ENCODE results near the gene REV3L.
A peak's percentile ranks its signal among the peaks of the same experiment; 100 is the strongest.
"Not testable (repeated sequence)": the region's sequence is repeated elsewhere in the genome, so short reads cannot be mapped to it uniquely, and the experiment has no call there.

The REV3L gene

DNA sequence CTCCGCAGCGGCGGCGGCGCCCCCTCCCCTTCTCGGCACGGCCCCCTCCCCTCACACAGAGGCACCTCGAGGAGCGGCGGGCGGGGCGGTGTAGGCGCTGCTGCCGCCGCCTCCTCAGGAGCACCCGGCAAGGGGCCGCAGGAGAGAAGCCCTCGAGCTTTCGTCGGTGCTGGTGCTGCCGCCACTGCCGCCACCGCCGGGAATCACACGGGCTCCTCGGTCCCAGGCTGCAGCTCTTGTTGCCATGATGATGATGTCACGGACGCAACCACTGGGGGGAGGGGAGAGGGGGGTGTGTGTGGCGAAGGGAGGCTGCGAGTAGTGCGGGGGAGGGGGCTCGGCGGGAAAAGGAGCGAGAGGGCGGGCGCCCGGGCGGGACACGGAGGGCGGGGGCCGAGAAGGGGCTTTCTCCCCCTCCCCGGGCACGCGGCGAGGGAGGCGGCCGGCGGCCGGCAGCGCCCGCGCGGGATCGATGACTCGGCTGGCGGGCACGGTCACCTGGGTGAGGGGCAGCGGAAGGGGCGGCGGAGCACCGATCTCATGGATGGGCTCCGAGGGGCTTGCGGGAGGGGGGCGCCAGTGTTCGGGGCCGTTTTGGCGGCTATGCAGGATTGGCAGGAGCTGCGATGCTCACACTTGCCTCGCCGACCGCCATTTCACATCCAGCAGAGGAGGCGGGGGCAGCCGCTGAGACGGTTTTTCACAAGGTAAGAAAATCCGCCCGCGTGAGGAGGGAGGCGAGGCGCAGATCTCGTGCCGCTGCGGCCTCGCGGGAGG is at the start of gene REV3L:
TSS of gene REV3L (minus strand) at position 260 of the 777 bp plus-strand sequence. CDS start 330 bp downstream, outside the sequence.
- DNase-seq (ENCODE audit: low spot score), result peak; percentile 66

GRCh38 chr6:111531185-111531584 is 48.2 kb upstream of the REV3L start:
- no peak for DNase-seq (ENCODE audit: low spot score)

DNA sequence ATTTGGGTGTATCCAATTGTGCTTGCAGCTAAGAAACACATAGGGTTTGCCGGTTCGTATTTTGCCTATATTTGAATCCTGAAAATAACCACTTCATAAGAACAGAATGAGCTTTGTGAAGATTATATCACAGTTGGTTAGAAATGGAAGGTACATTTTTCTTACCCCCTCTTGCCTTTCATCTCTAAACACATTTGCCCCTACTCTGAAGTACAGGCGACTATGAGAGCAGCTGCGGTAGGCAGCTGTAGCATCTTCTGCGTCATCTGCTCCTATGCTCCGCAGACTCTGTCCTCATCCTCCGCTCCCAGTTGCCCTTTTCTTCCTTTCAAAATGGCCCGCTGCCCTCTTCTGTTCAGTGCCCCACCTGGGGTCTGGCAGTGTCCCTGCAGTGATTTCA is 47.6 kb upstream of the REV3L start:
- DNase-seq (ENCODE audit: low spot score), result no peak

DNA sequence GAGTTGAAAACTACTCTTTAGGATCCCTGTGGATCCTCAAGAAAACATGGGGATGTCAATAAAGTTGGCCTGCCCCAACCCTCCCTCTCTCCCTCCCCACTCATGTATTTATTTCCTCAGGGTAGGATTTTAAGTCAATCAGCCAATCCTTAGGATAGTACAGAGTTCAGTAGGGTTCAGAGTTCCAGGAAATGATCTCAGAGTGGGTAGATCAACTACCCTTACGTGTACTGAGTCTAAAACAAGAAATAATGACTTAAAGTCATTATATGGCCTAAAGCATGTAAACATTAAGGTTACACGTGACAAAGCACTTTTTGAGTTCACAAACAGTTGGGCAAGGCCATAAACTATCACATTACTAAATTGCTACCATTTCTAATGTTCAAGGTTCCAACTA is 47.2 kb upstream of the REV3L start:
- DNase-seq (ENCODE audit: low spot score), result no peak

DNA sequence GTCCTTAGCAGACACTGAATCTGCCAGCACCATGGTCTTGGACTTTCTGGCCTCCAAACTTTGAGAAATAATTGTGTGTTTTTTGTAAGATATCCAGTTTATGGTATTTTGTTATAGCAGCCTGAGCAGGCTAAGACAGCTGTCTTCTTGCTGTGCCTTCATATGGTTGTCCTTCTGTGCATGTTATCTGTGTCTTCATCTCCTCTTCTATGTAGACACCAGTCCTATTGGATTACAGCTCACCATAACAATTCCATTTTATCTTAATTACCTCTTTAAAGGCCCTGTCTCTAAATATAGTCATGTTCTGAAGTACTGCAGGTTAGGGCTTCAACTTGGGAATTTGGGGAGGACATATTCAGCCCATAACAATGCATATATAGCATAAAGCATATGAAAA is 44.3 kb upstream of the REV3L start:
- no peak for DNase-seq (ENCODE audit: low spot score)

DNA sequence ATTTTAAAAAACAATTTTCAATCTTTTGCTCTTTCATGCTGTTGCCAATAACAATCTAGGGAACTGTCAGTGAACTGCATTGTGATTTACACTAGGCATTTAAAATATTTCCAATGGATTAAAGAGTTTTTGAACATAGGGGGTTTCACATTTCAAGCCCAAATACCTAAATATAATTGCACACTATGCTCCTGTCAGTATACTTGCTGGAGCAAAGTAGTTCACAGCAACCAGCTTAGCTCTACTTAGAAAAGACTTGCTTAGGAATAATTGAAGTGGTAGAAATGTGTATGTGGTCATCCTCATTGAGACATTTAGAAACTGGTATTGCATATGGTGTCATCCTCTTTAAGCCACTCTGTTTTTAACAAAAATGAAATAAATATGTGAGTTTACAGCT is 41.7 kb upstream of the REV3L start:
- no peak for DNase-seq (ENCODE audit: low spot score)

DNA sequence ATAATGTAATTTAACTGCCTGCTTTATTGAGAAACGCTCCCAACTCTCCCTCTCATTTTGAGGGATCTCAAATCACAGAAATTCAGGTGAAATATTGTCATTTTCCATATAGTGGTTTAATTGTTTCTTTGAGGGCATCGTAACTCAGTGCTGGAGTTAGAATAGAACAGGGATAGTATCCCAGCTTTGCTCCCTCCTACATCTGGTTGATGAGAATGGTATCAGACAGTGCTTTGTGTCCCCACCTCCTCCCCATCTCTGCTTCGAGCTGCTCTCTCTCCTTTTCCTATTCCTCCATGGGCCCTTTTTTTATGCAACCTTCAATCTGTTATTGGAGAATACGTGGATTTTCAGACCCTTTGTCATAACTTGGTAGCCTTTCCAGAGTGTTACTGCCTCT is 41.2 kb upstream of the REV3L start:
- no peak for DNase-seq (ENCODE audit: low spot score)

- no peak for DNase-seq (ENCODE audit: low spot score)
Measured at GRCh38 chr6:111523484-111524167, 40.6 kb upstream of the REV3L start.

- DNase-seq (ENCODE audit: low spot score), result no peak
Measured at GRCh38 chr6:111522393-111523020, 39.5 kb upstream of the REV3L start.

- DNase-seq (ENCODE audit: low spot score), result no peak
Measured at GRCh38 chr6:111521497-111522270, 38.7 kb upstream of the REV3L start.

DNA sequence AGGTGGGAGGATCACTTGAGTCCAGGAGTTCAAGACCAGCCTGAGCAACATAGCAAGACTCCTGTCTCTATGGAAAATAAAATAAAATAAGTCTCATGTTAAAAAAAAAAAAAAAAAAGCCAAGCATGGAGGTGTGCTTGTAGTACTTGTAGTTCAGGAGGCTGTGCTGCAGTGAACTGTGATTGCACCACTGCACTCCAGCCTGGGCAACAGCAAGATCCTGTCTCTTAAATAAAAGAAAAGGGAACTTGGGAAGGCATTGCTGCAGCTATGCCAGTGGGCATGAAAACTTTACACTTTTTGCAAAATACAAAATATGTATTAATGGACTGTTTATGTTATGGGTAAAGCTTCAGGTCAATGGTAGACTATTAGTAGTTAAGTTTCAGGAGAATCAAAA is 37.5 kb upstream of the REV3L start:
- no peak for DNase-seq (ENCODE audit: low spot score)

GRCh38 chr6:111517965-111518364 is 34.9 kb upstream of the REV3L start:
- DNase-seq (ENCODE audit: low spot score), result no peak

- no peak for DNase-seq (ENCODE audit: low spot score)
Measured at GRCh38 chr6:111515259-111515658, 32.2 kb upstream of the REV3L start.

DNA sequence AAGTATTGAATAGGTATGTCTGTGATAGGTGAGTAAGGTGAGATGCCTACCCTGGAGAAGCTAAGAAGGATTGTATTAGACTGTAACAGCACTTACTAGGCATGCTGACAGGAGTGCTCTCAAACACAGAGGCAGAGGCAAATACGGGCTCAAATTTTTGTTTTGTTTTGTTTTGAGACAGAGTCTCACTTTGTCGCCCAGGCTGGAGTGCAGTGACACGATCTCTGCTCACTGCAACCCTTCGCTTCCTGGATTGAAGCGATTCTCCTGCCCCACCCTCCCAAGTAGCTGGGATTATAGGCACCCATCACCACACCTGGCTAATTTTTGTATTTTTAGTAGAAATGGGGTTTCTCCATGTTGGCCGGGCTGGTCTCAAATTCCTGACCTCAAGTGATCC is 31.5 kb upstream of the REV3L start:
- DNase-seq (ENCODE audit: low spot score), result not testable (repeated sequence)

GRCh38 chr6:111507219-111507618 is 24.2 kb upstream of the REV3L start:
- not testable (repeated sequence) for DNase-seq (ENCODE audit: low spot score)

- DNase-seq (ENCODE audit: low spot score), result not testable (repeated sequence)
Measured at GRCh38 chr6:111505498-111505897, 22.5 kb upstream of the REV3L start.

DNA sequence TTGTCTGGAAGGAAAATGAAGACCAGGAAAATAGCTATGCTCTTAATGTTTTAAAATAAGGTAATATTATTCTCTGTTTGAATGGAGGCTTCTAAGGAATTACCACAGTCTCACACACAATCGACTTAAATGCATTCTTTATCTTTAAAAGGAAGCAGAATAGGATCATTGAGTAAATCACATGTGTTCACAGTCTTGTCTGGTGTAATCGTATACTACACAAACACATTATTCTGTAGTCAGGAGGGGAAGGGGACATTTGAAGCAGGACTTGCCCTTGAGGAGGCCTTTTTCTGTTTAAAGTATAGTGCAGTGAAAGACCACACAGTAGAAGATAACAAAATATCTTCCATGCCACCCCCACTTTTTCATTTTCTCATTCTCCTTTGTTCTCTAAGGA is 20.6 kb upstream of the REV3L start:
- no peak for DNase-seq (ENCODE audit: low spot score)

DNA sequence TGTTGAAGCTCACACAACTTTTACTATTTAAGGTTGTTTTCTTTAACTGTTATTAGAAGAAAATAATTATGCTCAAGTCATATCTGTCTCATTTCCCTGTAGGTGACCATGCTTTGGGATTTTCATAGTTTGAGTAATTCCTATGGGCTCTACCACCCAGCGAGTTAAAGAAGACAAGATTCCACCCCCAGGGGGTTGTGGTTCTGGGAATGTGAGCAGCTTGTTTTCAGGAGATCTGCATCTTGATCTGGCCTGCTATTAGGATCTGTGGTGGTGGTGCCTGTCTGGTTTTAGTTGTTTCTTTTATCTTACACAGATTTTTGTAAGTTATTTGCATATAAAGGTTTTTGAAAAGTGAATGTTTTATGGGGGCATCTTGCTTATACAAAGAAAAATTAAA is 20.2 kb upstream of the REV3L start:
- no peak for DNase-seq (ENCODE audit: low spot score)

GRCh38 chr6:111502154-111502553 is 19.1 kb upstream of the REV3L start:
- no peak for DNase-seq (ENCODE audit: low spot score)

DNA sequence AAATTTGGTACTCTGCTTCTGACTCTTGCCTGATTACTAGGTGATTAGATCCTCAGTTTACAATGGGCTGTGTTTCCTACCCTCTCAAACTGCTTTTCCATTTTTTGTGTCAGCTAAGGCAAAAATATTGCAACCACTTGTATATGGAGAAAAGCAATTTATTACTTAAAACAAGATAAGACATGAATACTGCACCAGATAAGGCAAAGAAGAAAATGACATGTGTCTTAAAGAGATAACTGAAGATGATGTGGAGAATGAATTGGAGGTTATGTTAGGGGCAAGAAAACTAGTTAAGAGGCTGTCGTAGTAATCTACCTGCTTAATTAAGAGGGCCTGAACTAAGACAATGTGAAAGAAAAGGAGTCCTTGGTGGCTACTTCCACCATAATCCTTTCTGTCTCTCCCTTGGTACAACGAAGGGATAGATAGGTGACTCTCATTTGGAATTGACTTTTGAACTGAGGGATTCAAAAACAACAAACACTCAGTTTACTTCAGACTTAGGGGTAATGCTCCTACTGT is 16.3 kb upstream of the REV3L start:
- DNase-seq (ENCODE audit: low spot score), result no peak

DNA sequence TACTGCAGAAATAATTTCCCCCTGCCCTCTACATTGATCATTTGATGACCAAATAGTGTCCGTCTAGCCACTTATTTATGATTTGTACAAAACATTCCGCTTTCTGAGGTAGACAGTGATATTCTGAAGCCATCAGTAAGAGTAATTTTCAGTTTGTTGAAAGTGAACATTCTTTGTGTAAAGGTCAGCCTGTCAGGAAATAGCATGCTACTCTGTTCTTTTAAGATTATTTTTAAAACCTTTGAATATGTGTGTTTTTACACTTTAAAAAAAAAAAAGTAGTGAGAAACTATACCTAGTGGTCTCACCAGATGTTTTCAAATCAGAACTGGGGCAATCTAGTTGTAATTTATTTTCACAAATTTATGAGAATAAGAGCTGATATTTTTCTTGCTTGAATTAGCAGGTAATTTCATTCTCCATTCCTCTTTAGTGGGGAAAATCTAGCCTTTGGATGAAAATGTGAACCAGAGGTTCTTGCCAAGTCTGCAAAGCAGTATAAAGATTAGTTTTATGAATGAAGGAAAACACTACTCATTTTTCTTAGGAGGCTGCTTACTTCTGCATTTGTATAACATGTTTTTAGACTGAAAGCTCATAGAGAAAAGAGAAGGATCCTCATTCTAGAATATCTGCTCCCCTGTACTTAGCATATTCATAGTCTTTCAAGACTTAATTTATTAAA is 12.1 kb upstream of the REV3L start:
- DNase-seq (ENCODE audit: low spot score), result no peak

DNA sequence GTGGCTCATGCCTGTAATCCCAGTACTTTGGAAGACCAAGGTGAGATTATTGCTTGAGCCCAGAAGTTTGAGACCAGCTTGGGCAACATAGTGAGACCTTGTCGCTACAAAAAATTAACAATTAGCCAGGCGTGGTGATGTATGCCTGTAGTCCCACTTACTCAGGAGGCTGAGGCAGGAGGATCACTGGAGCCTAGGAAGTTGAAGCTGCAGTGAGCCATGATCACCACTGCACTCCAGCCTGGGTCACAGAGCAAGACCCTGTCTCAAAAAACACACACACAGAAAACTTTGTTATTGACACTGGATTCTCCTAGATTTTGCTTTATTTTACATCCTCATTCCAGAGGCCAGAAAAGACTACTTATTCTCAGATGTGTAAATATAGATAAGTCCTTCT is 9.5 kb upstream of the REV3L start:
- no peak for DNase-seq (ENCODE audit: low spot score)

Data from kidney capillary endothelial cell (primary cell).